Activated T-cell treated with anti-CD3 and anti-CD28 coated beads, Interleukin-2, amount 50 U/mL, for 72 hours (primary cell): Measurements from ENCODE around the gene ZNF764. TPM values are rescaled to one million over a fixed set of nuclear protein-coding genes. Genes with fewer than 3 reads are reported as not detected.

ENCODE experiments used
- ATAC-seq, 2 donors: fragments of 150-1000 bp; cut with Tn5 transposase; replicated peaks in 1 of 2; 2 replicates each; pipeline ENCODE4 v1.10.0; 2021; ENCODE audit warnings: moderate library complexity in 2 of 2, mild to moderate bottlenecking in 1 of 2
- DNase-seq, 2 donors: peaks; one replicate each; pipeline ENCODE4 v3.0.0; 2021 to 2022; ENCODE audit warnings: mixed read lengths in 1 of 2
- H3K27ac Mint-ChIP-seq: one replicate; pipeline ENCODE4 v1.8.0; 2022; ENCODE audit warnings: mild to moderate bottlenecking, moderate library complexity, mixed read lengths
- H3K27me3 Mint-ChIP-seq: one replicate; pipeline ENCODE4 v1.8.0; 2022; ENCODE audit warnings: low read depth, mixed read lengths
- H3K36me3 Mint-ChIP-seq, 2 donors: one replicate each; pipeline ENCODE4 v1.8.0; 2022; ENCODE audit warnings: mixed read lengths in 2 of 2, mild to moderate bottlenecking in 1 of 2; ENCODE audit not compliant: insufficient read depth in 2 of 2
- H3K4me1 Mint-ChIP-seq: one replicate; pipeline ENCODE4 v1.8.0; 2022; ENCODE audit warnings: low read depth, mixed read lengths
- H3K4me3 Mint-ChIP-seq, 2 donors: one replicate each; pipeline ENCODE4 v1.8.0; 2022; ENCODE audit warnings: mild to moderate bottlenecking in 2 of 2, mixed read lengths in 2 of 2, moderate library complexity in 2 of 2
- H3K9me3 Mint-ChIP-seq, 2 donors: one replicate each; pipeline ENCODE4 v1.8.0; 2022; ENCODE audit warnings: mixed read lengths in 2 of 2
- total RNA-seq, 2 donors: library from RNA; stranded (reverse); gene quantifications; one replicate each; pipeline ENCODE4 v1.2.3, GENCODE V29; 2022

Gene ZNF764
- total RNA-seq, 2 donors from 2014 or later = 10.7 to 12.7 TPM

DNA sequence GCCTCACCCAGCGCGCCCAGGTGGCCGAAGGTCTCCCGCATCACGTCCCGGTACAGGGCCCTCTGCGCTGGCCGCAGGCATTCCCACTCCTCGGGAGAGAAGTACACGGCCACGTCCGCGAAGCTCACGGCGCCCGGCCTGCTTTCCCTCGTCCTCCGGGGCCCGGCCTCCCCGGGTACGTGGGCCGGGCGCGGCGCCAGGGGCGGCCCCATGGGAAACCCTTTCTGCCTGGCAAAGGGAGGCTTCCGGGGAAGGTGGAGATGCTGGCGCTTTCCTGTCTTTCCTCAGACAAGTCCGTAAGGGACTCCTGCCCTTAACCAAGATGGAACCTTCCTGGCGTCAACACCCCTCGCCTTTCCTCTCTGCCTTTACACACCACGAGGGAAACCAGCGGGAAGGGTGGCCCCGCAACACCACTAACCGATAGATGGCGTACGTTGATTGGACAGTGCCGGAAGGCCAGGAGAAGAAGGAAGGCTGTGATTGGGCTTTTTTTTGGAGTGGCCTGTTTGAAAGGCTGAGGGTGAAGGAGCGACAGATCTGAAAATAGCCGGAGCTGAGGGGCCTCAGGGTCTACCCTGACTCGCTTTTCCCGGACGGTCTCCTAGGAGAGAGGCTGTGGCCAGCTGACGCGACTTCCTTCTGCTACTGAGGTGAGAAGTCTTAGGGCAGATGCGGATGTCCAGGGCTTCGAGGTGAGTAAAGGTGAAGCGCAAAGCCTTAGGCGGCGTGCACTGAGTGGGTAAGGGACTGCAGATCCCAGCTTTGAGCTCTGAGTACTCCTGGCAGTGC, 27.4 kb upstream of the ZNF764 start, which contains the start of gene ZNF785:
Gene ZNF785 (minus strand): TSS at position 298 of the 792 bp plus-strand sequence. CDS start 86 bp downstream, at position 212.
- peaks cover 3 to 12% of the 10 kb centered on the region in 2 donors for H3K36me3 Mint-ChIP-seq
- peak within 1 kb of the TSS; percentile 60 for H3K27ac Mint-ChIP-seq
- no peaks in the 10 kb centered on the region for H3K9me3 Mint-ChIP-seq
- H3K4me3 Mint-ChIP-seq = peak within 1 kb of the TSS; percentile 87 to 96
- H3K4me1 Mint-ChIP-seq = peaks cover 30% of the 10 kb centered on the region
- DNase-seq (peak; percentile 90 to 95), ATAC-seq (peak; percentile 99)
- no peaks in the 10 kb centered on the region for H3K27me3 Mint-ChIP-seq

DNA sequence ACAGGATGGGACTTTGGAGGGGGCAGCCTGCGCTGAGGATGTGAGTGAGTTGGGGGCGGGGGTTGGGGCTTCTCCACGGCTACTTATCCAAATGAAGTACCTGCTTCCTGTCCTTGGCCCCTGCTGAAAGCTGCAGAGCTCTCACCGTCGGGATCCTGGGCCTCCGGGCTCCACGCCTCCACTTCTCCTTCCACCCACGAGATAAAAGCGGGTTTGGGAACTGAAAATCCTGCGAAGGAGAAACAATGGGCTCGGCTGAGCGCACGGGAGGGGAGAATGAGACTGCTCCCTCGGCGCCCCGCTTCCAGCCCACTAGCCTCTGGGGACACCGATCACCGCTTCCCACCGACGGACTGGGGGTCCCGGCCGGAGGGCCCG, 26.8 kb upstream of the ZNF764 start:
- H3K4me1 Mint-ChIP-seq = peaks cover 30% of the 10 kb centered on the region
- H3K9me3 Mint-ChIP-seq = no peaks in the 10 kb centered on the region
- H3K27ac Mint-ChIP-seq = no peak overlapping the region
- no peak for DNase-seq
- no peaks in the 10 kb centered on the region for H3K27me3 Mint-ChIP-seq
- H3K4me3 Mint-ChIP-seq = peak overlapping the region; percentile 87 to 96
- ATAC-seq = peak; percentile 17 to 22
- peaks cover 3 to 12% of the 10 kb centered on the region in 2 donors for H3K36me3 Mint-ChIP-seq

DNA sequence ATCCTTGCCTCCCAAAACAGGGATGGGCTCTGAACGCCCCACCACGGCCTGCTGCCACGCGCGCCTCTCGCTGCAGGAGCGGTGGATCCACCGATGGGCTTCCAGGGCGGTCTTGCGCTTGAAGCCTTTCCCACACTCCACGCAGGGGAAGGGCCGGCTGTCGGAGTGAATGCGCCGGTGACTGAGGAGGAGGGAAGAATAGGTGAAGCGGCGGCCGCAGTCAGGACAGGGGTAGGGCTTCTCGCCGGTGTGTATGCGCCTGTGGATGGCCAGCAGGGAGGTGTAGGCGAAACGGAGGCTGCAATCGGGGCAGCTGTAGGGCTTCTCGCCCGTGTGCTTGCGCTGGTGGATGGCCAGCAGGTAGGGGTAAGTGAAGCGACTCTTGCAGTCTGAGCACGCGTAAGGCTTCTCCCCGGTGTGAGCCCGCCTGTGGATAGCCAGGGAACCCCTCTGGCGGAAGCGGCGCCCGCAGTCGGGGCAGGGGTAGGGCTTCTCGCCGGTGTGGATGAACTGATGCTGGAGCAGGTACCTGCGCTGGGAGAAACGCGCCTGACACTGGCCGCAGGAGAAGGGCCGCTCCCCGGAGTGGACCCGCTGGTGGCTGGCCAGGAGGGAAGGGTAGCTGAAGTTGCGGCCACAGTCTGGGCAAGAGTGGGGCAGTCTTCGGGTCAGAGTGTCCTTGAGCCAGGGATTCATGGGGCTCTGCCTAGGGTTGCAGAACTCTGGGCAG, 24.6 kb upstream of the ZNF764 start:
- no peak overlapping the region for H3K27ac Mint-ChIP-seq
- ATAC-seq (no peak), DNase-seq (no peak)
- no peaks in the 10 kb centered on the region for H3K27me3 Mint-ChIP-seq
- H3K9me3 Mint-ChIP-seq = no peaks in the 10 kb centered on the region
- H3K4me3 Mint-ChIP-seq = no peak overlapping the region
- H3K4me1 Mint-ChIP-seq = peaks cover 26% of the 10 kb centered on the region
- peaks cover 3 to 8% of the 10 kb centered on the region in 2 donors for H3K36me3 Mint-ChIP-seq

DNA sequence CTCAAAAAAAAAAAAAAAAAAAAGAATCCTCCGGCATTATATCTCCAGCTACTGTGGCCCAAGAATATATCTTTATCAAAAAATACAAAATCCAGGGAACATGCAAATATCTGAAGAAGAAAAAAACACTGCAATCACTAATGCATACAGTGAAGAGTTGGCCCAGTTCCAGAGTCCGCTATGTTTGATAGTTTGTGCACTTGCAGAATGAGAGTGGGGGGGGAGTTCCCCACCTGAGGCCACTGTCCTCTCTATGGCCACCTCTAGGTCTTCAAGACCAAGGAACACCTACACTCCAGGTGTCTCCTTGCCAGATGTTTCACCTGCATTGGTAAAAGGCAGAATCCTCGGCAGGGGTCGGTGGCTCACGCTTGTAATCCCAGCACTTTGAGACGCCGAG, 23.3 kb upstream of the ZNF764 start:
- no peak for DNase-seq
- Mint-ChIP-seq H3K4me1 (peaks cover 17% of the 10 kb centered on the region), H3K4me3 (no peak overlapping the region), H3K27me3 (no peaks in the 10 kb centered on the region), H3K36me3 (peaks cover 3 to 8% of the 10 kb centered on the region in 2 donors), H3K9me3 (no peaks in the 10 kb centered on the region), H3K27ac (no peak overlapping the region)
- no peak for ATAC-seq

DNA sequence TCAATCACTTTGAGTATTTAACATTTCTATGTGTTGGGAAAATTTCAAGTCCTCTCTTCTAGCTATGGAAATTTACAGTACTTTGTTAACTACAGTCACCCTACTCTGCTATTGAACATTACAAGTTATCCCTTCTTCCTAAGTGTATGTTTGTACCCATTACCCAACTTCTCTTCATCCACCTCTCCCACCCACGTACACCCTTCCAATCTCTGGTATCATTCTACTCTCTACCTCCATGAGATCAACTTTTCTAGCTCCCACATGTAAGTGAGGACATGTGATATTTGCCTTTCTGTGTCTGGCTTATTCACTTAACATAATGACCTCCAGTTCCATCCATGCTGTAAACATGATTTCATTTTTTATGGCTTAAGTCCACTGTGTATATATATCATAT, 16.5 kb upstream of the ZNF764 start:
- ATAC-seq = no peak
- H3K27ac Mint-ChIP-seq = peak overlapping the region; percentile 58
- no peaks in the 10 kb centered on the region for H3K36me3 Mint-ChIP-seq
- DNase-seq = no peak
- peaks cover 41% of the 10 kb centered on the region for H3K4me1 Mint-ChIP-seq
- no peaks in the 10 kb centered on the region for H3K27me3 Mint-ChIP-seq
- no peaks in the 10 kb centered on the region for H3K9me3 Mint-ChIP-seq
- peak overlapping the region; percentile 3 to 17 for H3K4me3 Mint-ChIP-seq

DNA sequence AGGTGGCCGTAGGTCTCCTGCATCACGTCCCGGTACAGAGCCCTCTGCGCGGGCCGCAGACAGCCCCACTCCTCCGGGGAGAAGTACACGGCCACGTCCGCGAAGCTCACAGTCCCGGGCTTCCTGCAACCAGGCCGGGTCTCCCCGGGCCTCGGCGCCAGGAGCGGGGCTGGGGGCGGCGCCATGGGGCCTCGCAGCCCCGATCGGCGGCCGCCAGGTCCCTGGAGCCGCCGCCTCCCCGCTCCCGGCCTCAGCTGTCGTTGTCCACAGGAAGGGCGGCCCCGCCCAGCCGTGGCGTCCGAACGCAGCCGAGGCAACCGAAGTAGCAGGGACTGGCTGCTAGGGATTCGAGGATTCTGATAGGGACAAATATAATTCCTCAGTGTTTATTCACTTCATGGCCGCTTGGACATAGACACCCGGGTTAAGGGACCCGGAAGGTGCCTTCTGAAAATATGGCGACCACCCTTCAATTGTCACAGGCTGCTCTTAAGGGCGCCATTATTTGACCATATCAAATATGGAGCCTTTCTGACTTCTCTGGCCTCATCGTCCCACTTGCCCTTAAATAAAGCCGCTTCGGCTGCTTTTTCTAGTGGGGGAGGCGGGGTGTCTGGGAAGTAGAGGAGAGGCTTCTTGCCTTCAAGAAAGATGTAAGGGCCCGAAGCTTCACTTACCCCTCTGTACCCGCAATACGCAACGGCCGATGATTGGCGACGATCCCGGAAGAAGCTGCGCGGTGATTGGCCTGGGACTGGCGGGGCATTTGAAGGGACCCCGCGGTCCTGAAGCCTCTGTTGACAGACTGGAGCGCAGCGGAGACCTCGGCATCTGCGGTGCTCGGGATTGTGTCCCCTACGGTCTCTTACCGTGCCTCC, 13.5 kb upstream of the ZNF764 start, which contains the start of gene ZNF688:
Gene ZNF688 (minus strand): TSS at position 270 of the 878 bp plus-strand sequence. CDS start 85 bp downstream, at position 185.
- Mint-ChIP-seq H3K27me3 (no peaks in the 10 kb centered on the region), H3K4me3 (peak within 1 kb of the TSS; percentile 96), H3K4me1 (peaks cover 70% of the 10 kb centered on the region), H3K36me3 (no peaks in the 10 kb centered on the region), H3K27ac (peak within 1 kb of the TSS; percentile 95), H3K9me3 (no peaks in the 10 kb centered on the region)
- DNase-seq (peak; percentile 92 to 96), ATAC-seq (peak; percentile 76 to 83)

DNA sequence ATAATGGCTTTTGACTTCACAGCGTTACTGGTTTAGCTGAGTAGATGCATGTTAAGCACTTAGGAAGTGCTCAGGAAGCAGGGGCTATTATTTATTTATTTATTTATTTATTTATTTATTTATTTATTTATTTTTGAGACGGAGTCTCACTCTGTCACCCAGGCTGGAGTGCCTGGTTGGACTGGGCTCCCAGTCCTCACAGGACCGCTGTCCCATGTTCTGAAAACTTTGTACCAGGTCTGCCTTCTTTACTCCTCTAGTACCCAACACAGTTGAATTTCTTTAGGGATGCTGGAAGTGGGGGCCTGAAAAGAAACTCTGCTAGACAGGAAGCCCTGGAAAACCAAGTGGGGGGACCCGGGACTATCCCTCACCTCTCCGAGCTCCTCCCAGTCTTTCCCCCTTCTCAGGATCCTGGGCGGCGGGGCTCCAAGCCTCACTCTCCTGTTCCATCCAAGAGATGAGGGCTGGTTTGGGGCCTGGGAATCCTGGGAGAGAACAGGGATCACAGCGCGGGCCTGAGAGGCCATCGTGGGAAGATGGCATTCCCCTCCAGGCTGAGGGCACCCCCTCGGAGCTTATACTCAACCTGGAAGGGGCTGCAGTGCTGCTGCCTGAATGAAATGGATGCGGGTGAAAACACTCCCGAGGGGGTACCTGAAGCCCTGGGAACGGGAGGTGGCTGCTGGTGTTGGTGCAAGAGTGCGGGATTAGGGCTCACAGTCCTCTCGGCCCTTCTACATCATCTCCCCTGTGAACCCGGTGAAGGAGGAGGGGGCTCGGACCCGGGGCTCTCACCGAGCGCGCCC, 12.7 kb upstream of the ZNF764 start:
- DNase-seq (no peak), ATAC-seq (no peak)
- H3K36me3 Mint-ChIP-seq = no peaks in the 10 kb centered on the region
- no peaks in the 10 kb centered on the region for H3K9me3 Mint-ChIP-seq
- peaks cover 72% of the 10 kb centered on the region for H3K4me1 Mint-ChIP-seq
- H3K27ac Mint-ChIP-seq = peak overlapping the region; percentile 56
- H3K4me3 Mint-ChIP-seq = peak overlapping the region; percentile 87 to 93
- no peaks in the 10 kb centered on the region for H3K27me3 Mint-ChIP-seq

DNA sequence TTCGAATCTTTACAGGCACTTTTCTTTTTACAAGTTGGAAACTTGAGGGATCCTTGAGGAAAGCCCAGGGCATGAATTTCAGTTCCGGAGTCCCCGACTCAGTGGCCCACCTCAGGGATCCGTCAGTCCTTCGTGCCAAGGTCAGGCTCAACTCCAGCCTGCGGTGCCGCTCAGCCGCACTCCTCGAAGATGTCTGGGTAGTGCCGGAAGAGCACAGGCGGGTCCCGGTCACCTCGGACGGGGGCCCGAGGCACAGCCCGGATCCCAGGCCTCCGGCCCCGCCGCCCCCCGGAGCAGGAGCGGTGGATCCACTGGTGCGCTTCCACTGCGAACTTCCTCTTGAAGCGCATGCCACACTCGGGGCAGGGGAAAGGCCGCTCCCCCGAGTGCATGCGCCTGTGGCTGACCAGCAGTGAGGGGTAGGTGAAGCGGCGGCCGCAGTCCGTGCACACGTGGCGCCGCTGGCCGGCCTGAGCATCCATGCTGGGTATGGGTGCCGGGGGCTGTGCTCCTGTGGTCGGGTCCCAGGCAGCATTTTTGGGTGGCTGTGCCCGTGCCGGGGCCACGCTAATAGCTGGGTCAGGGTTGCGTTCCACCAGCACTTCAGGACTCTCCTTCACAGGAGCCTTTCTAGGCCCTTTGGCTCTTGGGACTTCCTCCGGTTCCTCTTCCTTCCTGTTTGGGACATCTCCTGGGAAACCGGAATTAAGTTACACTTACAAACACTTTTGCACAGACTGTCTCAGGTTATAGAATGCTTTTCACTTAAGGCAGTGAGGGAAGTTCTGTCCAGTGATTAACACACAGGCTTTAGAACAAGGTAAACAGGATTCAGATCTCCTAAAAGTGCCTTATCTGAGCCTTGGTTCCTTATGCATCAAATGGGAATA, 11.8 kb upstream of the ZNF764 start:
- H3K27ac Mint-ChIP-seq = no peak overlapping the region
- peak overlapping the region; percentile 53 to 93 for H3K4me3 Mint-ChIP-seq

DNA sequence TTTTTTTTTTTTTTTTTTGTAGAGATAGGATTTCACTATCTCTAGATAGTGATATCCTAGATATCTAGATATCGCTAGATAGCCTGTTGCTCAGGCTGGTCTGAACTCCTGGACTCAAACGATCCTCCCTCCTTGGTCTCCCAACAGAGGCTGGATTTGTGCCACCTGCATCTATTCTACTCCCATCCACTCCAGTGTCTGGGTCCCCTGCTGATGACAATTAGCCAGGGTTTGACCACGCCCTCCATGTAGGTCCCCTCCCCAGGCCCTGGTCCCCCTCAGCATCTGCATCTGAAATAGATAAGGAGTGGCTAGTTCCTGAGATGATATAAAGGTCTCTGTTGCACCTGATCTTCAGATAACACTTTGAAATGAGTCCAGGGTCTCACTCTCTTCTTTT, 11.1 kb upstream of the ZNF764 start:
- Mint-ChIP-seq H3K36me3 (no peaks in the 10 kb centered on the region), H3K27me3 (no peaks in the 10 kb centered on the region), H3K9me3 (no peaks in the 10 kb centered on the region), H3K4me3 (peak overlapping the region in 1 of 2 donors; percentile 24), H3K4me1 (peaks cover 56% of the 10 kb centered on the region), H3K27ac (peak overlapping the region; percentile 40)
- DNase-seq = no peak
- no peak for ATAC-seq

More for the DNA sequence above, 11.8 kb upstream of the ZNF764 start:
- ATAC-seq (no peak), DNase-seq (no peak)
- Mint-ChIP-seq H3K36me3 (no peaks in the 10 kb centered on the region), H3K4me1 (peaks cover 63% of the 10 kb centered on the region), H3K27me3 (no peaks in the 10 kb centered on the region), H3K9me3 (no peaks in the 10 kb centered on the region)

DNA sequence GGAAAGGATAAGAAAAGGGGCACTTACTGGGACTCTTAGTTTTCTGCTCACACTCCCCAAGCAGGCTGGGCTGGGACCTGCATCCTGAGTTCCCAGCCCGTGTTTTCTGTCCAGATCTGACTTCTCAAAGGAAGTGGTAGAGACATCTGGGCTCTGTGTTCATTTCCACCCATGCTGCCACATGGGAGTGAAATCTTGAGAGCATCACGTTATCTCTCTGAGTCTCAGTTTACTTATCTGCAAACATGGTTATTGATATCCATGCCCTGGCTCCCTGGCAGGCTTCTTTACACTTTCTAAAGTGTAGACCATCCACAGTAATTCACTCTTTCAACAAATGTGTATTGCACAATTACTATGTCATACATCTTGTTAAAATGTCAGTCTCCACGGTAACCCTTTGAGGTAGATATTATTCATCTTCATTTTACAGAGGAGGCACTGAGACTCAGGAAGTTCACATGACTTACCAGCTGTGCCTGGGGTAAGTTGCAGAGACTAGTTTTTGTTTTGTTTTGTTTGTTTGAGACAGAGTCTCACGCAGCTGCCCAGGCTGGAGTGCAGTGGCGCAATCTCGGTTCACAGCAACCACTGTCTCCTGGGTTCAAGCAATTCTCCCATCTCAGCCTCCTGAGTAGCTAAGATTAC, 9.9 kb upstream of the ZNF764 start:
- ATAC-seq = peak; percentile 59 to 61
- Mint-ChIP-seq H3K4me1 (peaks cover 48% of the 10 kb centered on the region), H3K36me3 (no peaks in the 10 kb centered on the region), H3K27me3 (no peaks in the 10 kb centered on the region), H3K27ac (peak overlapping the region; percentile 98), H3K9me3 (no peaks in the 10 kb centered on the region), H3K4me3 (peak overlapping the region; percentile 81 to 93)
- peak; percentile 50 to 62 for DNase-seq
